K562 (cell line): ENCODE results near the gene ESPL1. TPM values are rescaled to one million over a fixed set of nuclear protein-coding genes. Genes with fewer than 3 reads are reported as not detected.

Experiments
- CREM ChIP-seq: IDR thresholded peaks from 2 replicates; pipeline ENCODE4 v1.6.1; 2014; ENCODE audit warnings: antibody characterized with exemption, low read depth
- CSDE1 ChIP-seq, 2 experiments: fragments of 450-650 bp; IDR thresholded peaks; 2 replicates each; pipeline ENCODE4 v1.6.1; 2016; ENCODE audit warnings: mild to moderate bottlenecking in 1 of 2
- ELK3 ChIP-seq: fragments of 450-650 bp; formaldehyde crosslinking; IDR thresholded peaks from 2 replicates; pipeline ENCODE4 v1.4.0; 2020; ENCODE audit warnings: mild to moderate bottlenecking
- HDAC2 ChIP-seq: fragments of 450-650 bp; IDR thresholded peaks from 2 replicates; pipeline ENCODE4 v1.6.1; 2016; ENCODE audit warnings: mild to moderate bottlenecking
- HMG20B ChIP-seq: fragments of 250-450 bp; sonication (Bioruptor Pico); IDR thresholded peaks from 2 replicates; pipeline ENCODE4 v1.5.0; 2021; ENCODE audit warnings: mild to moderate bottlenecking
- KDM1A ChIP-seq, 2 experiments: fragments of 450-650 bp; IDR thresholded peaks; 2 replicates each; pipeline ENCODE4 v1.6.1; 2016; ENCODE audit warnings: mild to moderate bottlenecking in 2 of 2
- KDM5B ChIP-seq: fragments of 200-600 bp; sonication (generic); IDR thresholded peaks from 2 replicates; pipeline ENCODE4 v1.6.1; 2012; ENCODE audit warnings: low read depth, mild to moderate bottlenecking, moderate library complexity, low read length, control low read depth, inconsistent platforms; ENCODE audit not compliant: insufficient replicate concordance
- MLLT1 ChIP-seq, 2 experiments: fragments of 450-650 bp; IDR thresholded peaks; 2 replicates each; pipeline ENCODE4 v1.6.1; 2016
- POLR2A ChIP-seq: fragments of 450-650 bp; conservative IDR thresholded peaks from 2 replicates; pipeline ENCODE4 v1.6.1; 2016
- PRPF4 ChIP-seq: fragments of 200-400 bp; formaldehyde crosslinking; IDR thresholded peaks from one replicate; pipeline ENCODE4 v1.6.1; 2017; ENCODE audit warnings: low read length, low read depth, mild to moderate bottlenecking; ENCODE audit not compliant: insufficient read depth, poor library complexity, severe bottlenecking
- SMAD3 ChIP-seq: fragments of 450-650 bp; formaldehyde crosslinking; conservative IDR thresholded peaks from 2 replicates; pipeline ENCODE4 v1.4.0; 2020; ENCODE audit warnings: mild to moderate bottlenecking
- SMC3 ChIP-seq: conservative IDR thresholded peaks from 2 replicates; pipeline ENCODE4 v1.6.1; 2011; ENCODE audit warnings: low read depth, low read length, improper control_type of control experiment; ENCODE audit not compliant: insufficient read depth
- SOX6 ChIP-seq: fragments of 450-650 bp; IDR thresholded peaks from 2 replicates; pipeline ENCODE4 v1.6.1; 2014; ENCODE audit warnings: mild to moderate bottlenecking
- SREBF1 ChIP-seq: fragments of 150-350 bp; IDR thresholded peaks from 2 replicates; pipeline ENCODE4 v1.6.1; 2014; ENCODE audit warnings: antibody characterized with exemption, low read depth, low read length, borderline replicate concordance
- THRA ChIP-seq: fragments of 450-650 bp; IDR thresholded peaks from 2 replicates; pipeline ENCODE4 v1.6.1; 2017; ENCODE audit warnings: mild to moderate bottlenecking, moderate library complexity
- THRAP3 ChIP-seq: fragments of 450-650 bp; IDR thresholded peaks from 2 replicates; pipeline ENCODE4 v1.6.1; 2016; ENCODE audit warnings: mild to moderate bottlenecking, inconsistent platforms, borderline replicate concordance
- ZMIZ1 ChIP-seq, 2 experiments: fragments of 150-350 bp in 1 of 2; IDR thresholded peaks; 2 replicates each; pipeline ENCODE4 v1.6.1; 2012 to 2016; ENCODE audit warnings: low read depth in 2 of 2, low read length in 2 of 2, mild to moderate bottlenecking in 1 of 2, moderate library complexity in 1 of 2
- ZNF124 ChIP-seq: sonication (generic); formaldehyde crosslinking; IDR thresholded peaks from 2 replicates; pipeline ENCODE4 v1.8.1; 2022; ENCODE audit warnings: missing genetic modification reagents
- ZNF24 ChIP-seq: fragments of 450-650 bp; IDR thresholded peaks from 2 replicates; pipeline ENCODE4 v1.6.1; 2016
- ZNF347 ChIP-seq: fragments of 450-650 bp; formaldehyde crosslinking; IDR thresholded peaks from 2 replicates; pipeline ENCODE4 v1.4.0; 2020; ENCODE audit warnings: low read depth, mild to moderate bottlenecking, moderate library complexity
- ZNF444 ChIP-seq: fragments of 250-450 bp; sonication (Bioruptor Pico); IDR thresholded peaks from 2 replicates; pipeline ENCODE4 v1.4.0; 2020; ENCODE audit warnings: mild to moderate bottlenecking, moderate library complexity
- ZNF445 ChIP-seq: fragments of 250-450 bp; sonication (Bioruptor Pico); IDR thresholded peaks from 2 replicates; pipeline ENCODE4 v1.4.0; 2020; ENCODE audit warnings: low read depth, mild to moderate bottlenecking, moderate library complexity
- ZNF57 ChIP-seq: fragments of 450-650 bp; formaldehyde crosslinking; IDR thresholded peaks from 2 replicates; pipeline ENCODE4 v1.4.0; 2020; ENCODE audit warnings: mild to moderate bottlenecking, moderate library complexity
- ZNF77 ChIP-seq: fragments of 250-450 bp; sonication (Bioruptor Pico); IDR thresholded peaks from 2 replicates; pipeline ENCODE4 v1.5.0; 2020
- polyA plus RNA-seq, 8 experiments: library from polyadenylated mRNA; depleted of rRNA in 4 of 8; stranded (reverse) in 5 of 8; unstranded in 3 of 8; fragments of >200 nt; fragmentation: Nextera tagmentation in 2 of 8; fragmentation: Illumina TruSeq in 1 of 8; extraction: Ambion mirVana in 2 of 8; extraction: Trizol in 1 of 8; gene quantifications; 2 replicates each; pipeline versions ENCODE4 v1.2.1 to v1.2.3, GENCODE V29; 2011 to 2014; ENCODE audit warnings: inconsistent platforms in 1 of 8, missing spikeins in 1 of 8
- total RNA-seq, 7 experiments: library from RNA; depleted of rRNA in 6 of 7; stranded (reverse); fragments of >200 nt in 6 of 7; fragmentation: Illumina TruSeq in 2 of 7; extraction: Trizol in 2 of 7; gene quantifications; 2 replicates each; pipeline versions ENCODE4 v1.2.1 to v1.2.3, GENCODE V29; 2011 to 2021; ENCODE audit warnings: low replicate concordance in 1 of 7

ESPL1 gene
- total and polyA plus RNA-seq, 9 of the 15 experiments (the other 6 are each of a cell fraction or from before 2014, with no cell fraction given), result 1.2 to 55.0 (median 18.7) TPM

GRCh38 chr12:53324113-53324778, 56.1 kb downstream of the ESPL1 start (continued):
- no peak for TF ChIP-seq KDM1A (IDR thresholded peaks at IDR 0.05)
- no peak for TF ChIP-seq ZNF124
- no peak for TF ChIP-seq ZNF77 (CRISPR knock-in tag)
- TF ChIP-seq ZNF347 (CRISPR knock-in tag), result no peak
- TF ChIP-seq SREBF1, result no peak
- TF ChIP-seq ZNF57 (CRISPR knock-in tag), result no peak
- no peak for TF ChIP-seq SMC3
- TF ChIP-seq ZNF445 (CRISPR knock-in tag), result no peak
- TF ChIP-seq ELK3 (CRISPR knock-in tag), result no peak
- TF ChIP-seq THRAP3, result no peak
- TF ChIP-seq ZNF24, result no peak
- no peak for TF ChIP-seq CREM
- TF ChIP-seq HDAC2, result peak; percentile 18; the same call in 1 of the 2 replicates
- TF ChIP-seq ZNF444, result 0 out of 2 replicates have a peak, but pooled peaks have one; percentile 10
- TF ChIP-seq THRA, result no peak
- no peak for TF ChIP-seq SMAD3 (CRISPR knock-in tag)
- no peak for TF ChIP-seq PRPF4
- peak; percentile 68 for TF ChIP-seq KDM5B
- TF ChIP-seq HMG20B (CRISPR knock-in tag), result no peak
- no peak for TF ChIP-seq CSDE1 (IDR thresholded peaks at IDR 0.05)
- no peak for TF ChIP-seq MLLT1 (IDR thresholded peaks at IDR 0.05)
- TF ChIP-seq SOX6, result no peak
- TF ChIP-seq ZMIZ1 (IDR thresholded peaks at IDR 0.05; ENCODE audit: low read depth in 2 of 2, low read length in 2 of 2), result no peak
- TF ChIP-seq POLR2A, result no peak
